Skeletal muscle tissue (tissue), 4 donors: ENCODE data around the gene RBM4. TPM values are rescaled to one million over a fixed set of nuclear protein-coding genes. Genes with fewer than 3 reads are reported as not detected.
"Not testable (repeated sequence)": the region's sequence is repeated elsewhere in the genome, so short reads cannot be mapped to it uniquely, and the experiment has no call there.

Source experiments
- H3K27ac ChIP-seq: one replicate; pipeline ENCODE4 v1.7.0; 2013; ENCODE audit warnings: mild to moderate bottlenecking, low read depth, low read length, inconsistent platforms
- H3K27me3 ChIP-seq, 3 donors: one replicate each; pipeline ENCODE4 v1.7.0; 2013; ENCODE audit warnings: low read length in 3 of 3; ENCODE audit not compliant: control insufficient read depth in 3 of 3, insufficient read depth in 3 of 3
- H3K36me3 ChIP-seq, 3 donors: one replicate each; pipeline ENCODE4 v1.7.0; 2013; ENCODE audit warnings: low read length in 3 of 3; ENCODE audit not compliant: control insufficient read depth in 3 of 3, insufficient read depth in 3 of 3
- H3K4me1 ChIP-seq, 3 donors: one replicate each; pipeline ENCODE4 v1.7.0; 2013; ENCODE audit warnings: low read length in 3 of 3, mild to moderate bottlenecking in 3 of 3; ENCODE audit not compliant: control insufficient read depth in 3 of 3, insufficient read depth in 3 of 3
- H3K4me3 ChIP-seq, 3 donors: one replicate each; pipeline ENCODE4 v1.7.0; 2013; ENCODE audit warnings: low read length in 3 of 3
- H3K9ac ChIP-seq, 3 donors: one replicate each; pipeline ENCODE4 v1.7.0; 2013; ENCODE audit warnings: low read length in 3 of 3, mild to moderate bottlenecking in 3 of 3, moderate library complexity in 2 of 3, low read depth in 1 of 3
- H3K9me3 ChIP-seq, 3 donors: one replicate each; pipeline ENCODE4 v1.7.0; 2013; ENCODE audit warnings: low read length in 3 of 3; ENCODE audit not compliant: control insufficient read depth in 3 of 3
- total RNA-seq: library from RNA; depleted of rRNA; stranded (reverse); fragments of >200 nt; gene quantifications from one replicate; pipeline ENCODE4 v1.2.3, GENCODE V29; 2014
- donor health status: Osteomylitis.

RBM4 gene
- total RNA-seq, 1 donor from 2014 or later = 98.6 TPM

- no peaks in the 10 kb centered on the region for H3K27me3 ChIP-seq
- H3K9me3 ChIP-seq = no peaks in the 10 kb centered on the region
- H3K36me3 ChIP-seq = peaks cover 41 to 56% (median 50%) of the 10 kb centered on the region in 3 donors
- H3K9ac ChIP-seq = no peak overlapping the region
- H3K27ac ChIP-seq = no peak overlapping the region
- H3K4me1 ChIP-seq = peaks cover 3 to 15% (median 7%) of the 10 kb centered on the region in 3 donors
- H3K4me3 ChIP-seq = no peak overlapping the region
Measured at GRCh38 chr11:66629356-66629755, 9.1 kb upstream of the RBM4 start.

DNA sequence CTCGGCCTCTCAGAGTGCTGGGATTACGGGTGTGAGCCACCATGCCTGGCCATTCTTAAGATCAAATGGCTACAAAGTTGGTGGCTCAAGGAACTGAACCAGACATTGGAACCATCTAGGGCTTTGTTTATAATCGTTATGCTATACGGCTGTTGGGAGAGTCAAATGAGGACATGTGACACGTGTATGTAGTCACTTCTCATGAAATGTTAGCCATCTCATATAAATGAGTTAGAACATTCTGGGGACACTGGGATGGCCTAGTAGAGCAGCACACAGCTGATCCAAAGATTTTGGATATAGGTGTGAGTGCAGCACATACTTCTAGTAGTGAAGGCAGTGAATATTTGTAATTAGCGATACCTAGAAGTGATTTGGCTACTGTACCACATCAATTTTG, 6.6 kb upstream of the RBM4 start:
- Histone ChIP-seq H3K4me1 (peaks cover 3 to 12% (median 7%) of the 10 kb centered on the region in 3 donors), H3K9ac (no peak overlapping the region), H3K36me3 (peaks cover 17 to 31% (median 26%) of the 10 kb centered on the region in 3 donors), H3K27me3 (no peaks in the 10 kb centered on the region), H3K4me3 (no peak overlapping the region), H3K9me3 (no peaks in the 10 kb centered on the region), H3K27ac (no peak overlapping the region)

DNA sequence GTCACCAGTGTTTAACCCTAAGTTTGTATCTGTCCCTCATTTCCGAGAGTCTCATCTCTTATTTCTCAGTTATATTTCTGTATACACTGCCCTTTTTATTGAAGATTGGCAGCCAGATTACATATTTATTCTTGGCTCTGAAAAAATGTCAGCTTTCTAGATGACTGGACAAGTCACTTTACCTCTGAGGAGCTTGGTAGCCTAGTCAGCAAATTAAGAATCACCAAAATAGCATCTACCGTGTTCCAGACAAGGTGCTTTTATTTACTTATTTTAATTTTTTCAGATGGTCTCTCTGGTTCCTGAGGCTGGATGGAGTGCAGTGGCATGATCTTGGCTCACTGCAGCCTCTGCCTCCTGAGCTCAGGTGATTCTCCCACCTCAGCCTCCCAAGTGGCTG, 5.6 kb upstream of the RBM4 start:
- Histone ChIP-seq H3K27me3 (no peaks in the 10 kb centered on the region), H3K4me1 (peaks cover 10 to 16% (median 14%) of the 10 kb centered on the region in 3 donors), H3K27ac (no peak overlapping the region), H3K36me3 (peaks cover 8 to 21% (median 16%) of the 10 kb centered on the region in 3 donors), H3K4me3 (no peak overlapping the region), H3K9me3 (no peaks in the 10 kb centered on the region), H3K9ac (no peak overlapping the region)

DNA sequence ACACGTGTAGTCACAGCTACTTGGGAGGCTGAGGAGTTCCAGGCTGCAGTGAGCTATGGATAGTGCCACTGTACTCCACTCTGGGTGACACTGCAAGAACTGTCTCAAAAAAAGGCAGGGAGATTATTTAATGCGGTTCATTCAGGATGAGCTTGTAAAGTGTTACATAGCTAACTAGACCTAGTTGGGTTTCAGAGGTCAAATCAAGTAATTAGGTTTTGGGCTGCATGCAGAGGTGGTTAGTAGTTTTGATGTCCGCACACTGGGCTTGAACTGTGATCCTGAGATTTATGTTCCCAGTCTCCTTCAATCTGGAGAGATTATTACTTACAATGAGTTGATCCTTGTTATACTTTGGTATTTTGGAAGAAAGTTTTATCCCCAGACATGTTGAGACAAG, 2.1 kb upstream of the RBM4 start:
- Histone ChIP-seq H3K4me3 (no peak overlapping the region), H3K9ac (no peak overlapping the region), H3K4me1 (peaks cover 32 to 42% (median 41%) of the 10 kb centered on the region in 3 donors), H3K9me3 (no peaks in the 10 kb centered on the region), H3K36me3 (peaks cover 3 to 11% (median 7%) of the 10 kb centered on the region in 3 donors), H3K27ac (no peak overlapping the region), H3K27me3 (no peaks in the 10 kb centered on the region)

DNA sequence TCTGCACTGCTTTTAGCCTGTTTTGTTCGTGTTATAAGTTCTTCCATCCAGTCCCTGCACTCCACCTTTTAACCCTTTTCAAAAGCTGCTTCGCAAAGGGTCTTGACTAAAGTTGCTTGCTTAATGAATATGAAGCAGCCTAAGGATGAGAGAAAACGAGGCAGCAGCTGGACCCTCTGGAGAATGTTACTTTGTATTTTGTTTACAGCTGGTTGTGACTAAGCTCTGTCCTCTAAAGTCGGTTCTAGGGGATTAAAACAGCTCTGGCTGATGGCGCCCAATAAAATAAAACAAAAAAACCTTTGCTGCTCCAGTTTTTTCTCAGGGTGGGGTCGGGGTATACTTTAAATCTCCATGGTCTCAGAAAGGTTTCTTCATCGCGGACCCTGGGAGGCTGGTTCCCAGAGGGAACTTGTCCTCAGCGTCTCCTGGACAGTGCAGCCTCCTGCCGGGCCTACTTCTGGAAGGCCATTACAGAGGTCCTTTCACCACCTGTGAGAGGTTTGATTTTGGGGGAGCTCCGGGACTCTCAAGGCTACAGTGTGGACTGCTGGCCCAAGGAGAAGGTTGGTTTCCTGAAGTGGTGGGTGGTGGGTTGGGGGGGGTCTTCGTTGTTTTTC, 836 bp upstream of the RBM4 start:
- Histone ChIP-seq H3K9ac (peak overlapping the region; percentile 81 to 90 (median 89)), H3K4me1 (peaks cover 44 to 48% (median 48%) of the 10 kb centered on the region in 3 donors), H3K4me3 (peak overlapping the region; percentile 80 to 85 (median 84)), H3K9me3 (no peaks in the 10 kb centered on the region), H3K27me3 (no peaks in the 10 kb centered on the region), H3K27ac (peak overlapping the region; percentile 79), H3K36me3 (peaks cover 3 to 13% (median 9%) of the 10 kb centered on the region in 3 donors)

DNA sequence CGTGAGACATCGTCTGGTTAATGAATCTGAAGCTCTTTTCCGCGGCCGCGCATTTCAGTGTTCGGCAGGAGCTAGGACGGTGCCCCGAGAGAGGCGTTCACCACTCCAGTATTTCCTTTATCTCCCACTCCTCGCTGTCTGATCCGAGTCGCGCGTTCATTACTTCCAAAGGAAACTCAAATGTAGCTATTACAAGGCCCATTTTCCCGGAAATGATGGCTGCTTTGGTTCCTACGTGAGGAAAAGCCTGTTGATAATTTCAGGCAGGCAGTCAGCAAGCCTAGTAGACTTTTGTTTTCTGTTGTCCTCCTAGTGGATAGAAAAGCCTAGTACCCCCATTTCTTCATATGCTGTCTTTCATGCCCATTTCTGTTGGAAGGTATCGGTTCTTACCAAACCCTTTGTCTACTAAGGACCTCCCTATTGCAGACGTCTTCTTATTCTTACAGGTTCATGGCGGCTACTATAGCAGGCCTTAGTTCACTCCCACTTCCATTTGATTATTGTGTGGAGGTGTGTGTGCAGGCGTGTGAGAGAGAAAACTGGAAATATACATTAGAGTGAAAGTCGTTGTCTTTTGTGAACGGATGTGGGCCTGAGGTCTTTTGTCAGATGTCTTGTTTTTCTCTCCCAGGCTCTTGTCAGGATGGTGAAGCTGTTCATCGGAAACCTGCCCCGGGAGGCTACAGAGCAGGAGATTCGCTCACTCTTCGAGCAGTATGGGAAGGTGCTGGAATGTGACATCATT, 737 bp downstream of the RBM4 start:
- peak overlapping the region; percentile 95 to 97 (median 96) for H3K9ac ChIP-seq
- H3K27me3 ChIP-seq = no peaks in the 10 kb centered on the region
- peak overlapping the region; percentile 93 to 99 (median 96) for H3K4me3 ChIP-seq
- peaks cover 12 to 26% (median 22%) of the 10 kb centered on the region in 3 donors for H3K36me3 ChIP-seq
- H3K9me3 ChIP-seq = no peaks in the 10 kb centered on the region
- H3K4me1 ChIP-seq = peaks cover 59 to 64% (median 63%) of the 10 kb centered on the region in 3 donors
- peak overlapping the region; percentile 96 for H3K27ac ChIP-seq

GRCh38 chr11:66639814-66640340, 1.4 kb downstream of the RBM4 start:
- peaks cover 65 to 70% (median 70%) of the 10 kb centered on the region in 3 donors for H3K4me1 ChIP-seq
- H3K9me3 ChIP-seq, H3K27ac ChIP-seq, H3K27me3 ChIP-seq: not testable (repeated sequence)
- peaks cover 12 to 29% (median 28%) of the 10 kb centered on the region in 3 donors for H3K36me3 ChIP-seq
- H3K4me3 ChIP-seq = peak overlapping the region; percentile 93 to 99 (median 96)
- peak overlapping the region in 2 of 3 donors; percentile 40 to 96 for H3K9ac ChIP-seq

DNA sequence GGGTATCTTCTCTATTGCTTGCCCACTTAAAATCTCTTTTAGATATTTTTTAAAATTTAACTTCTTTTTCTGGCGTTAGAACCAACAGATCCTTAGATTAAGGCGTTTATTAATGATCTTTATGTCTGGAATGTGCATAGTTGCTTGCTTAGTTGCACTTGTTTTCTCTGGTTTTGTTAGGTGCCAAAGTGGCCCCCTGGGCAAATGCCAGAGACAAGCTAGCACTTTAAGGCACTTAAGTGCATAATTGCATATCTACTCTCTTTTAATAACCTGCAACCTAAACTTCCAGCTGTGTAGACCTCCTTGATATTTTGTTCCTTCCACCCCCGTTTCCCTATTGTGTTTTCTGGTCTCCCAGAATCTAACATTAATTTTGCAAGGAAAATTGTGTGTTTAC, 3.3 kb downstream of the RBM4 start:
- Histone ChIP-seq H3K36me3 (peaks cover 12 to 47% (median 42%) of the 10 kb centered on the region in 3 donors), H3K4me1 (peaks cover 79 to 87% (median 82%) of the 10 kb centered on the region in 3 donors), H3K27ac (no peak overlapping the region)

GRCh38 chr11:66643745-66644437, 5.4 kb downstream of the RBM4 start:
- Histone ChIP-seq H3K9ac (peak overlapping the region; percentile 9 to 52 (median 26)), H3K4me3 (peak overlapping the region; percentile 33 to 61 (median 54)), H3K27me3 (no peaks in the 10 kb centered on the region), H3K4me1 (peaks cover 70 to 78% (median 71%) of the 10 kb centered on the region in 3 donors), H3K36me3 (peaks cover 12 to 49% (median 45%) of the 10 kb centered on the region in 3 donors), H3K9me3 (no peaks in the 10 kb centered on the region), H3K27ac (no peak overlapping the region)

More for the DNA sequence above, 3.3 kb downstream of the RBM4 start:
- Histone ChIP-seq H3K9ac (peak overlapping the region in 2 of 3 donors; percentile 2 to 58), H3K27me3 (no peaks in the 10 kb centered on the region), H3K9me3 (no peaks in the 10 kb centered on the region), H3K4me3 (peak overlapping the region; percentile 0 to 99 (median 61))
